ENCODE results near the gene CACNG1.

CACNG1 gene, protein sequence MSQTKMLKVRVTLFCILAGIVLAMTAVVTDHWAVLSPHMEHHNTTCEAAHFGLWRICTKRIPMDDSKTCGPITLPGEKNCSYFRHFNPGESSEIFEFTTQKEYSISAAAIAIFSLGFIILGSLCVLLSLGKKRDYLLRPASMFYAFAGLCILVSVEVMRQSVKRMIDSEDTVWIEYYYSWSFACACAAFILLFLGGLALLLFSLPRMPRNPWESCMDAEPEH

DNA sequence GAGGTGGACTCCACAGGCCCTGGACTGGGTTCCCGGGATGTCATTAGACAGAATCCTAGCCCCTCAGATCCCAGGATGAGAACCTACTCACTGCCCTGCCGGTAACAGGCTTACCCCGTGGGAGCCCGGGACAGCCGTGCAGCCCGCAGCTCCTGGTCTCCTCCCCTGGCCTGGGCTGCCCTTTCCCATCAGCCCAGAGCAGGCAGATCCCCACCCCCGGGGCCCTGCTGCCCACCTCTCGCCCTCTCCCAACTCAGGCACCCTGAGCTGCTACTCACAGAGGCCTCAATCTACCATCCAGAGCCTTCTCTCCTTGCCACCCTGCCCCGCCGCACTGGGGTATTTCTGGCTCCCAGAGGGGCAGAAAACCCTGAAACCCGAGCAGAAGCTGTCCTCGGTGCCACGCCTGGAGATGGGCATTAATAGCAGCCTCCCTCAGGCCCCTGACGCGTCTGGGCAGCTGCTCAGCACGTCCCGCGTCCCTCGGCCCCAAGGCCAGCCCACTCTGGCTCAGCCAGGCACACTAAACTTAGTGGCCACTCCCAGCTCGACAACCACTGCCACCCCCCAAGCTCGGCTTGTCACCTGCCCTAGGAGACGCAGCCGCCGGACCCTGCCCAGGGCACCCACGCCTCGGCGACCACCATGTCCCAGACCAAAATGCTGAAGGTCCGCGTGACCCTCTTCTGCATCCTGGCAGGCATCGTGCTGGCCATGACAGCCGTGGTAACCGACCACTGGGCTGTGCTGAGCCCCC, at the start of gene CACNG1:
Gene CACNG1, plus strand, starts transcription at position 539 of the 757 bp plus-strand sequence. Its CDS starts 107 bp downstream, at position 646.
- DNase-seq: no peak

DNA sequence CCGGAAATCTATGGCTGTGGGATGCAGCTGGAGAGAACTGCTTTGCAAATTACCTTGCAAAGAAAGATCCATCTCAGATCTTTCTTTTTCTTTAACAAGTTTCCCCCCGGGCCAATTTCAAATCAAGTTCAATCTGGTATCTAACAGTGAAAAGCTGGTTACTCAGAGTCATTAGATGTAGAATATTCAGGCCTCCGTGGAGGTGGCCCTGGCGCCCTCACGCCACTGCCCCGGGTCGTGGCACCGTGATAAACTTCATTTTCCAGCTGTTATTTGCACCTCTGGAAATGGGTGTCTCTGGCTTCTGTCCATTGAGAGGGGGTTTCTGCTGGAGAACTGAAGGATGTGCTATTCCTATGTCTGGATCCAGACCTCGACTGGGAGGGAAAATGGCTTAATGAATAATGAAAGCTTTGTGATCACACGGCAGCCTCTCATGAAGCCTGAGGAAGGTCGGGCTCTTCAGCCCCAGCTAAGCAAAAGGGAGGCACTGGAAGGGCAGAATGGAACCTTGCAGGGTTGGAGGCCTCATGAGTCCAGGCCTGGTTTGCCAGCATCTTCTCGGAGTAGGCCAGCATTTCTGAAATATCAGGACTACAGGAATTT, 49.3 kb upstream of the CACNG1 start:
- no peak for DNase-seq

DNA sequence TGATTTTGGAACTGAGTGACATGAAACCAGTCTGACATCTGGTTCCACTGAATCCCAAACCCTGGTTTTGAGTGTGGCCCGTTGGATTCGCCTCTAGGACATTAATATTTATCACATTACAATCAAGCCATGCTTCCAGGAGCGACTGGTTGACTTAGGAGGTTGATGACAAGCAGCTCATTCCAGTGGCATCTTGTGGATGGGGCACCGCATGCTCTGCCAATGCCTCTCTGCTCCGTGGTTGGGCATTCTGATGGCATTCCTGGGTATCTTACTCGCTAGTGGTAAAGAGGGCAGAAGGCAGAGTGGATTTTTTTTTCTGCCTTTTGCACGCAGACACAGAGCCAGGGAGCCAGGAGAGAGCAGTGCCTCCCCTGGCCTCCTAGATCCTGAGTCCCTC, 48.4 kb upstream of the CACNG1 start:
- DNase-seq: no peak

DNA sequence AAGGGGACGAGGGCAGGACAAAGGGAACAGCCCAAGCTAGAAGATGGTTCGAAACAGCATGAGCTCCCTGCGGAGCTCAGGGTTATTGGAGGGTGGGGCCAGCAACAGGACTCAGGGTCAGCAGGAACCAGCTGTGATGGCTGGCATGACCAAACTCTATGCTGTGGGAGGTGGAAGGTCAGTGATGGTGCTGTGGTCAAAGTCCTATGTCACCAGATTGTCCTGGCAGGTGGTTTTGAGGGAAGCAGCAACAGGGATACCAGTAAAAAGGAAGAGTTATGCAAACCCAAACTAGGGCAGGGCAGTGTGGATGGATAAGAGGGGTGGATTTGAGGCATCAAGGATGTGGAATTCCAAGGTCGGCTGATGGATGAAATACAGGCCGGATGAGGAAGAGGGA, 47.4 kb upstream of the CACNG1 start:
- no peak for DNase-seq

DNA sequence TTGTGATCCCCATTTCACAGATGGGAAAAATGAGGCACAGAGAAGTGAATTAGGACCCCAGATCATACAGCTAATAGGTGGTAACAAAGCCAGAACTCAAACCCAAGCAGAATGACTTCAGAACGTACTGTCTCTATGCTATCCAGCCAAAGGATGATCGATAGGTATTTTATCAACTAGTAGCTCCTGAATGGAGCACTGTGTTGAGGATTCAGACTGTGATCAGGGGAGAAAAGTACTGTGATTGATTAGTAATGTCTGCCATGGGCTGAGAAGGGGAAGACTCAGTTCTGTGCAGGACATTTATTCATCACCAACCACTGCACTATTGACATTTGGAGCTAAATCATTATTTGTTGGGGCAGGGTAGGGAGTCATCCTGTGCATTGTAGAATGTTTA, 41.1 kb upstream of the CACNG1 start:
- no peak for DNase-seq

DNA sequence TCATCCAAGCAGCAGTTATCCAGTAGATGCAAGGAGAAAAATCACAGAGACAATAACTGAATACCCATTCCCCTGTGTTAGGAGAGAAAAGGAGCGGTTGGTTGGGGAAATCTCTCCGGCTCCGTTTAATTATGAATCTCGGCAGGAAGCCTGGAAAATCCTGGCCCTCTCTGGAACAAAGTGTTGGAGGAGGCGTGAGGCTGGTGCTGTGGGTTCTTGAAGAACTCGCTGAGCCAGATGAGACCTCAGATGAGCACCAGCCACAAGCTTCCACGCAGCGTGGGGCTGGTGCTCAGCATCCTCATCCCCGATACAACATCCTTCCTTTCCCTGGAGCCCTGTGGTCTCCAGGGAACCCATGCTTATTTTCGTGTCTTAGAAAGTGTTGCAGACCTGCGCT, 40.2 kb upstream of the CACNG1 start:
- no peak for DNase-seq

DNA sequence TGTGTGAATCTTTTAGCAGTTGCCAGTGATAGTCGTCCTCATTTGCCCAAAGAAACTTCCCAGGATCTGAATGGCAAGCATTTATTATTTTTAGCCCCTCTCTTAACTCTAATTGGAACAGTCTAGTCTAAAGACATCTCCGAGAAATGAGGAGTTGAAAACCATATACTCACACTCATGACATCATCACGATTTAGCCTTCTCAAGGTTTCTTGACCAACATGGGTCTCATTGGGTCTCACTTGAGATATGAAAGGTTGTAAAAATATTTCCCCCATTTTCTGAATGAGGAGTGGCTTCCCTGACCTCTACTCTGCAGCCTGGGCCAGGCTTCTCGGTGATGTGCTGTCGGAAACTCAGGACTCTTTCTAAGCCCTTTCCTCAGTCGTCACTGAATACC, 37.1 kb upstream of the CACNG1 start:
- no peak for DNase-seq

DNA sequence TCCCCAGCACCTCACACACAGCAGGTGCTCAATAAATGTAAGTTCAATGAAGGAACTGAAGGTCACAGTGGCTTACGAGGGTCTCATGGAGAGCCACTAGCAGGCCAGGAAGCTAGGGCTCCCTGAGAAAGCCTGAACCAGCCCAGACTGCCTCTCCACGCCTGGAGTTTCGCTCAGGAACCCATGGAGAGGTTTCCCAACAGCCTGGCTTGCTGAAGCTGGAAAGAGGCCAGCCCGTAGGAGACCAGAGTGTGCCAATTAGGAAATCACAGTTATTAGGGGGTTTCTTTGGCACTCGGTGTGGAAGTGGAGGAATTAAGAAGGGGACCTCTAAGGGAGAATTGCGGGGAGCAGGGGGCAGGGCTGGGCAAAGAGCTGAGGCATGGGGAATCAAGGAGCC, 36.3 kb upstream of the CACNG1 start:
- no peak for DNase-seq

DNA sequence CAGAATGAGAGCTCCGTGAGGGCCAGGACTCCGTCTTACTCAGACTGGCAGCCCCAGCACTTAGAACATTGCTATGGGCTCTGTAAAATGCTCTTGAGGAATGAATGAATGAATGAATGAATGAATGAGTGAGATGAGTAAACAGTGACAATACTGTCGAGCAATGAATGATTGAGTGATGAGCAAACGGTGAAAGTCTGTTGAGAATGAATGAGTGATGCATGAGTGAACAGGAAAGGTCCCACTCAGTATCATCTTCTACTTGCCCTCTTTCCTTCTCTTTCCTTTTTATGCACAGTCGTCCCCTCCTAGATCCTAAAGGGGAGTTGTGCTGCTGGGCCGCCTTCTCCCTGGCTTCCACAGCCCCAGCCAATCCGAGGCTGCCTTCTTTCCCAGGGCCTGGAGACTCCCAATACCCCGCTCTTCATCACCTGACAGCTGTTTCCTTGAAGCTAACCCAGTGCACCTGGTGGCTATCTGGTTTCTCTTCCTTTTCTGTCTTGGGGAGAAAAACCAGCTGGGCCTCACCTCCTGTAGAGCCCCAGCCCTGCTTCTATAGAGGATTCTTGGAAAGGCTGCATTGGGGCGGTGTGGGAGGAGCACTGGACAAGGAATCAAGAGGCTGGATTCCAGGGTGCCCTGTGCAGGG, 32.7 kb upstream of the CACNG1 start:
- DNase-seq: no peak

DNA sequence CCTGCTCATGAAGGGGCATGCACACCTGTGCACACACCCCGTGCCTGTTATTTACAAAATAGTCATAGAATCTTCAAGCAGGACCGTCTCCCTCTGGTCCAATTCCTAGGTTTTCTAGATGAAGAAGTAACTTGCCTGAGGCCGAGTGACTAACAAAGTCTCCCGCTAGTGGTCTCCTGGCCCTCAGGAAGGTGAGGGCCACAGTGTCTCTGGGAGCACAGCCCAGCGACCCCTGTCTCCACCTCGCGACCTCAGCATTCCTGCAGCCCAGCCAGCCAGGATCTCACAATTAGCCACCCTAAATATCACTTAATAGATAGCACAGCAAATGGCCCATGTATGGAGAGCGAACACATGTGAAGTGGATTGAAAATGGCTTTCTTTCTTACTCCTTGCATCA, 30.5 kb upstream of the CACNG1 start:
- no peak for DNase-seq

DNA sequence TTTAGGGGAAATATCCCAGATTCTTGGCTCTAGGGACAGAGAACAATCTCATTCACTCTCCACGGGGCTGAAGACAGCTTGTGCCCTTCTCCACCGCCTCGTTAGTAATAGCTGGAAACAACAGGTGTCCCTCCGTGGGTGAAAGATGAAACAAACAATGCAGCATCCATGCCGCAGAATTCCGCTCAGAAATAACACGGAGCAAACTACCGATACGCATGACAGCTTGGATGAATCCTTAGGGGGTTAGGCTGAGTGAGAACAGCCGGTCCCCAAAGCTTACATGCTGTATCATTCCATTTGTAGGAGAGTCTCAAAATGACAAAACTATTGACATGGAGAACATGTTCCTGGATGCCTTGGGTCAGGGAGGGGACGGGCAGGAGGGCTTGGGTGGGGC, 29.4 kb upstream of the CACNG1 start:
- DNase-seq: no peak

DNA sequence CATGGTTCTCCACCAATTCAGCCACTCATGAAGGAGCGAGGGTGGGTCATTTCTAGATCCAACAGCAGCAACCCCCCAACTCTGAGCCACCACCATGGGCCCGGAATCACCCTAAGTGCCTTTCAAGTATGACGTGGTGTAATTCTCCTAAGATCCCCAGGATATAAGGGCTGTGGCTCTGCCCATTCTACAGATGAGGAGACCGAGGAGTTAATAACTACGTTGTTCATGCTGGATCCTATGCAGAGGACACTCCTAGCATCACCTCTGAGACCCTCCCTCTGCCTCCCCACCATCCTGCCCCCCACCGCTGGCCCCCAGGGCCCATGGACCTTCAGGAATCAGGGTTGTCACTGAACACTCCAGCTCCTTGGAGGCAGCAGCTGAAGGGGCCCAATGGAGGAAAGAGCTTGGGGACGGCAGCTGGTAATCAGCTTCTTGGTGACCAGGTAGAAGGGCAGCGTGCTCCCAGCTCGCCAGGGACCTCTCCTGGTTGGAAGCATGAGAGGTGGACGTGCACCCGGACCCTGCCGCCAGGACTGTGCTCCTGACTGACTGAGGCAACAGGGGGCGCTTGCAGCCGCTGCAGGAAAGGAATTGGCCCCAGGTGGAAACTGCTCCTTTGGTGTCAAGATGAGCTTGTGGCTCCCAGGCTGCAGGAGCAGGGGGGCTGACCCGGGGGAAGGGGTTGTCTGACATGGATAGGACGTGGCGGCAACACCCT, 28.2 kb upstream of the CACNG1 start:
- DNase-seq: no peak

DNA sequence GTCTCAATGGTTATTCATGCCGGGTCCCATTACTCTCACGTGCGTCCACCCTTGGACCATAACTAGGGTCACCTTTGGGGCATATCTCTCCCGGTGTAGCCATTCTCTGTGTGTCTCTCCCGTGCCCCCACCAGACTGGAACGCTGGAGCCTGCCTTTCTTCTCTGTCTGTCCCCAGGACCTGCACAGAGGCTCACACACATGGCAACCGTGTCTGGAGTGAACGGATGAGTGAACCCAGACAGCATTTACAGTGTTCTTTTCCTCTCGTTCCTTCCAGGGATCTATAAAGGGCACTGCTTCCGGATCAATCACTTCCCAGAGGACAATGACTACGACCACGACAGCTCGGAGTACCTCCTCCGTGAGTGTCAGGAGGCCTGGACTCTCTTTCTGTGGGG, 26.4 kb upstream of the CACNG1 start:
- DNase-seq: no peak

DNA sequence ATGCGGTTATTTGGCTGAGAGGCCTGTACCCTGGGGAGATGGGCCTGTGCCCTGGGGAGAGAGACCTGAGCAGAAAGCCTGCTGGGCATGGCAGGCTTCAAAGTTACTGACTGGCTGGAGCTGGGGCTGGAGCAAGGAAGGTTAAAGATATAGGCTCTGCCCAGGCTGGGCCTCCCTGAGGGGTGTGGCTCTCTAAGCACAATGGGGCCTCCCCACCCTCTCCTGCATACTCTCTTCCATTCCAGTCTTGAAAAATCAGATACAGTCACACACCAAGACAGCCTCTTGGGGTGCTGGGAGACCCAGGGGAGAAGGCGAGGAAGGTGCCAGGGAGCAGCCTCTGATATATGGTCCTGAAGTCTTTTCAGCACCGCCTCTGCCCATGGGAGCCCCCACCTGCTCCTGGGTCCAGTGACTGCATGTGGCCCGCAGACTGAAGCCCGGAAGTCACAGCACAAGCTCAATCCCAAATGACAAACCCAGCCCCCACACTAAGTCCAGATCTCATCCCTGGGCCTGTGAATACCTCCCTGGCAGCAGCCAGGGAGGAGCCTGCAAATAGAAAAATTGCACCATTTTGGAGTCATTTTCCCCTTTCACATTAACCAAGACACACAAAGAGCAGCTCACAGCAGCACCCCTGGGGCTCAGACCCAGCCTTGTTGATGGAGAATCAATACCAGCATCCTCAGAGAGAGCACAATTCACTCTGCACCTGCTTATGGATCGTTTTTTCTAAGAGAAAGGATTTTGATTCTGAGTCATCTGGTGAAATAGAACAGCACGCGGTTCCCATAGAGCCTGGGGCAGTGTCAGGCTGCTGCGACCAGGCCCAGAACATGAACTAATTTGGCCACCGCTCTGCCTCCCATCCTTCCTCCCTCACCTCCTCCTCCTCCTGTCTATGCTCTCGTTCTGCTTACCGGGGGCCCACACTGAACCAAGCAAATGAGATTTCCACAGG, 25.6 kb upstream of the CACNG1 start:
- DNase-seq: no peak

DNA sequence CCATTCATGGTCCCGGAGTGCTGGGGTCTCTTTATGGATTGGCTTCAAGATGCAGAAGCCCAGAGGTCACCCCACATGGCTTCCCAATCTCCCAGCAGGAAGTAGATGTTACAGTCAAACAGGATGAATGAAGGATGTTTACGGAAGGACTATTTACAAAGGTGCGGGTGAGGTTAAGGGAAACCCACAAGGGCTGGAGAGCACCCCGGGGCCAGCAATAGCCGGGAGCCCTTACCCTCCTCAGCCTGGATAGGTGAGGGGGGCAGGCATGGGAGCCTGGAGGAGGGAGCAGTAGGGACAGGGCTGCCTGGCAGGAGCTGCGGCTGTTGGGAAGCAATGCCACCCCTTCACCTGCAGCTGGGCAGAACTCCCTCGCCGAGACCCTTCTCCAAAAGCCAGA, 24.5 kb upstream of the CACNG1 start:
- DNase-seq: no peak

DNA sequence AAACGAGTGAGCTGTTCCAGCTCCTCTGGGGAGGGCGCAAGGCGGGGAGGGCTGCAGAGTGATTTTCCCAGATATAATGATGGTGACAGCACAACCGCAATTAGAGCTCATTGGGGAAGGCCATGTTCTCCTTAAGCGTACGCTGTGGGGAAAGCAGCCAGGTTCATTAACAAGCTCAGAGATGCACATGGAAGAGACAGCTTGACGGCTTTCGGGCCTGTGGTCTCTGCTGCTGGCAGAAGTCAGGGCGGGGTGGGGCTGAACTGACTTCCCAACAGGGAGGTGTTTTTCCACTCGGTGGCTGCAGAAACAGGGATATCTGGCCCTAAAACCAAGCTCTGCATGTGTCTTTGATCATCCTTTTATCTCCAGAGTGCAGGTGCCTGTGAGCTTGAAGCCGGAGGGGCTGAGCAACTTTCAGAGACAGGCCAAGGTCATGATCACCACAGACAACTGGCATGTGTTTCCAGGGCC, 24.0 kb upstream of the CACNG1 start:
- DNase-seq: no peak

DNA sequence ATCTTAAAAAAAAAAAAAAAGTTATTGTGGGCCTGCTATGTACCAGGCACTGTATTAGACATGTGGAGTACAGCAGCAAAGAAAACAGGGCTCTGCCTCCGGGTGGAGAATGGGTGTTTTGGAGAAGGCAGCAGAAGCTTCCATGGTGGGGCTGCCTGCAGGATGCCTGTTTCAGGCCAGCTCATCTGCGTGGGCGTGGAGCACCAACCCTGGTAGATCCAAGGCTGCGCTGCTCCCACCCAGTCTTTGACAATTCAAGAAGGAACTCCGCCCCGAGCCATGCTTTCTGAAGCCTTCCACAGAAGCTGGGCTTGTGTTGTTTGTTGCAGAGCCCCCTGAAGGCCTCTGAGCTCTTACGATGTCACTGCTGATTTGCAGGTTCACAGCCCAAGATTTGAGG, 23.2 kb upstream of the CACNG1 start:
- DNase-seq: no peak

DNA sequence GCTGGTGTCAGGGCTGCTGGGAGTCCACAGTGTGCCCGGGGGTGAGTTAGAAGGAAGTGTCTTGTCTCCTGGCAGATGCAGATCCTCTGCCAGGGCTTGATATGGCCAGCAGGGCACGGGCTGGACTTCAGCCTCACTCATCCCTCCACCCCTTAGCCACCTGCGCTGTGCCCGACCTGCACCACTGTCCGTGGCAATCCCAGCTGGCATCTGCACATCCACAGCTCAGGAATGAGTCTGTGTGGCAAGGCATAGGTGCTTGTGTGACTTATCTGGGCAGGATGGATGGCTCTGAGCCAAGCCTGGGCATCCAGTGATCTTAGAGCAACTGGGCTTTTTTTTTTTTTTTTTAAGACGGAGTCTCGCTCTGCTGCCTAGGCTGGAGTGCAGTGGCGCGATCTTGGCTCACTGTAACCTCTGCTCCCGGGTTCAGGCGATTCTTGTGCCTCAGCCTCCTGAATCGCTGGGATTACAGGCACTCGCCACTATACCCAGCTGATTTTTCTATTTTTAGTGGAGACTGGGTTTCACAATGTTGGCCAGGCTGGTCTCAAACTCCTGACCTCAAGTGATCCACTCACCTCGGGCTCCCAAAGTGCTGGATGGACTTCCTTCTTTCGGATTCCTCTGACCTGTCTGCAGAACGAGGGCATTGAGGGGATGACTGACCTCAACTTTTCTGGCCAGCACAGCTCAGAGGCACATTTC, 22.5 kb upstream of the CACNG1 start:
- DNase-seq: no peak

DNA sequence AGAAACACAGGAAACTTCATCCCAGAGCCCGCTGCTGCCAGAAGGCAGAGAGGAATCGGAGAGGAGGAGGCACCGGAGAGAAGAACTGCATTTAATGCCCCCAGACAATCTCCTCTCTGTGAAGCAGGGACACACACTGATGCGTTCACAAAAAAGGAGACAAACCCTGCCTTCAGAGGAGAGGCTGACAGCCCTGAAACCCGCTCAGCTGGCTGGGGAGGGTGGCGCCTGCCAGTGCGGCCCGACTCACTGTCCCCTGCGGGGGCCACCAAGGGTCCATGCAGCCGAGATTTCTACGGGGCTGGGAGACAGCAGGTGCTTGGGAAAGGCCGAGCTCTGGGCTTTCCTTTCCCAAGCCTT, 21.9 kb upstream of the CACNG1 start:
- no peak for DNase-seq

DNA sequence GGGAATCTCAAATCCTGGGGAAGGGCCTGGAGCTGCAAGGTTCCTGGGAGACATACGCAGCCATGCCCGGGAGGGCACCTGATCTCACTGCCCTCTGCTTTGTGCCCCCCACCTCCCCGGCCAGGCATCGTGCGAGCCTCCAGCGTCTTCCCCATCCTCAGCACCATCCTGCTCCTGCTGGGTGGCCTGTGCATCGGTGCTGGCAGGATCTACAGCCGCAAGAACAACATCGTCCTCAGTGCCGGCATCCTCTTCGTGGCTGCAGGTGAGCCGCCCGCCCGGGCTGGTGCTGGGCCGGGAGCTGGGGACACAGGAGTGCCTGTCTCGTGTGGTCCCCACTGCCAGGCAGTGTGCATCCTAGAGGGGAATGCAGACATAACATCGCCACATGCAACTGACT, 19.6 kb upstream of the CACNG1 start:
- no peak for DNase-seq

DNA sequence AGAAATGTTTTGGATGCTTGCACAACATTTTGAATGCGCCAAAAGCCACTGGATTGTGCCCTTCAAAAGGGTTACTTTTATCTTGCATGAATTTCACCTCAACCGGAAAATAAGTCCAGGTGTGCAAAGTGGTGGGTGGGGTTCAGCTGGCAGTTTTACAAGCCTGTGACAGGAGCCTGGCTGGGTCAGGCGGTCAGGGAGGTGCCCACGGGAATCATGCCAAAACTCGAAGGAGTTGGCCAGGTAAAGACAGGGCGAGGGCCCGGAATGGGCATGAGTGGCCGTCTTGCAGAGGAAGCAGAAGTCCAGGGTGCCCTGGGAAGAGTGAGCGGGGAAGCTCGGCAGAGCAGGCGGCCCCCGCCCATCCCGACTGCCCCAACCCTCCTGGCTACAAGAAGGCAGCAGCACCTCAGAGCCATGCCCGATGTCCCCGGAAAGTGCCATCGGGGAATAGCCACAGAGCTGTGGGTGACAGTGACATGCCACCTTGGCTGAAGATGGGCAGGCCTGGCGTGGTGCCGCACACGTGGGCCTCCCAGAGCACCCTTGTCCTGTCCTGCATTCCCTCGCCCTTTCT, 19.1 kb upstream of the CACNG1 start:
- no peak for DNase-seq
